HG03095 (cell line): ENCODE measurements around the gene ZBTB48.
"Not testable (repeated sequence)": the region's sequence is repeated elsewhere in the genome, so short reads cannot be mapped to it uniquely, and the experiment has no call there.

Experiments used
- ATAC-seq: cut with Tn5 transposase; IDR thresholded peaks from one replicate; pipeline ENCODE4 v1.9.1; 2021; ENCODE audit warnings: moderate library complexity; ENCODE audit not compliant: unreplicated experiment

Gene ZBTB48

GRCh38 chr1:6590046-6590445 is 10.3 kb downstream of the ZBTB48 start:
- ATAC-seq: no peak

- ATAC-seq: no peak
Measured at GRCh38 chr1:6591222-6591621, 11.4 kb downstream of the ZBTB48 start.

GRCh38 chr1:6591644-6592043 is 11.8 kb downstream of the ZBTB48 start:
- ATAC-seq: no peak

- no peak for ATAC-seq
Measured at GRCh38 chr1:6592441-6592840, 12.6 kb downstream of the ZBTB48 start.

- no peak for ATAC-seq
Measured at GRCh38 chr1:6592865-6593593, 13.2 kb downstream of the ZBTB48 start.

- ATAC-seq: no peak
Measured at GRCh38 chr1:6593810-6594209, 14.0 kb downstream of the ZBTB48 start.

- ATAC-seq: no peak
Measured at GRCh38 chr1:6594977-6595740, 15.4 kb downstream of the ZBTB48 start.

GRCh38 chr1:6596351-6596750 is 16.6 kb downstream of the ZBTB48 start:
- no peak for ATAC-seq

GRCh38 chr1:6596886-6597776 is 17.3 kb downstream of the ZBTB48 start:
- ATAC-seq: no peak

- no peak for ATAC-seq
Measured at GRCh38 chr1:6597777-6598131, 18.0 kb downstream of the ZBTB48 start.

GRCh38 chr1:6599141-6599975 is 19.6 kb downstream of the ZBTB48 start:
- ATAC-seq: no peak

- ATAC-seq: not testable (repeated sequence)
Measured at GRCh38 chr1:6599991-6600390, 20.2 kb downstream of the ZBTB48 start.

- ATAC-seq: peak; percentile 1
Measured at GRCh38 chr1:6600410-6601048, 20.7 kb downstream of the ZBTB48 start.

GRCh38 chr1:6601049-6601922 is 21.5 kb downstream of the ZBTB48 start:
- peak; percentile 26 for ATAC-seq

- peak; percentile 20 for ATAC-seq
Measured at GRCh38 chr1:6601923-6602668, 22.3 kb downstream of the ZBTB48 start.

- peak; percentile 52 for ATAC-seq
Measured at GRCh38 chr1:6602669-6603237, 23.0 kb downstream of the ZBTB48 start, which contains the start of gene KLHL21. Gene KLHL21, minus strand, starts transcription at chr1:6602869. Its CDS starts 52 bp downstream, at chr1:6602817.

GRCh38 chr1:6603238-6603914 is 23.6 kb downstream of the ZBTB48 start:
- peak; percentile 20 for ATAC-seq
